A673 (cell line): ENCODE measurements around the gene OR10G3.

ENCODE experiments used
- CTCF ChIP-seq: fragments of 300-800, 200-600 bp; sonication (generic); conservative IDR thresholded peaks from 2 replicates; pipeline ENCODE4 v1.5.1; 2017; ENCODE audit warnings: low read depth, mild to moderate bottlenecking, antibody characterized with exemption, low read length, moderate library complexity, mixed read lengths
- EZH2 ChIP-seq: fragments of 200-600 bp; sonication (generic); IDR thresholded peaks from 2 replicates; pipeline ENCODE4 v1.6.1; 2017; ENCODE audit warnings: borderline replicate concordance, low read depth, mild to moderate bottlenecking, mixed read lengths, antibody characterized with exemption, low read length; ENCODE audit not compliant: poor library complexity, severe bottlenecking

DNA sequence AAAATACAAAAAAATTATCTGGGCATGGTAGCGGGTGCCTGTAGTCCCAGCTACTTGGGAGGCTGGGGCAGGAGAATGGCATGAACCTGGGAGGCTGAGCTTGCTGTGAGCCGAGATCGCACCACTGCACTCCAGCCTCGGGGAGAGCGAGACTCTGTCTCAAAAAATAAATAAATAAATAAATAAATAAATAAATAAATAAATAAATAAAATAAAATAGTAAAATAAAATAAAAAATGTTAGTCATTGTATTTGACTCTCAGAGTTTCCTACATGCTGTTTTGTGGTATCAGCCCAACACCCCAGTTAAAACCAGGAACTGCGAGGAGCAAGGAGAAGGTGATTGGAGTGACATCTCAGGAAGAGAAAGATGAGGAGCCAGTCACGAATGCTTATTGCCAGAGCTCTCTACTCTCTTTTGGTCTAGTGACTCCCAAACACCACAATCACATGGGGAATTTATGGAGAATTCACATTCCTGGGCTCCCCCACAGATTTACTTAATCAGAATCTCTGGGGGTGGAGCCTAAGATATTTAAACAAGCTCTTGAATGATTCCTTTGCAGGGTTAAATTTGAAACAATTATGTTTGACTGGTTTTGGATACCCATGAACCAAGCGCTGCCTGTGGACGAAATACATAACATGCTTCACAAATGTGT, 38.3 kb downstream of the OR10G3 start:
- TF ChIP-seq CTCF, result no peak
- TF ChIP-seq EZH2, result no peak
